DOHH2 (cell line): ENCODE measurements around the gene LMO2.
"Not testable (repeated sequence)": the region's sequence is repeated elsewhere in the genome, so short reads cannot be mapped to it uniquely, and the experiment has no call there.

Experiments
- H3F3A ChIP-seq: fragments of 200-600 bp; sonication (generic), shearing (Covaris generic); 2 replicates; pipeline ENCODE4 v1.6.0; 2016; ENCODE audit warnings: antibody characterized with exemption, mild to moderate bottlenecking; ENCODE audit not compliant: control insufficient read depth, insufficient read depth
- H3K27ac ChIP-seq: fragments of 200-600 bp; sonication (generic); 2 replicates; pipeline ENCODE4 v1.5.1; 2014; ENCODE audit warnings: low read depth, mild to moderate bottlenecking, low read length, moderate library complexity
- H3K27me3 ChIP-seq: fragments of 200-600 bp; sonication (generic); 2 replicates; pipeline ENCODE4 v1.6.1; 2014; ENCODE audit warnings: mild to moderate bottlenecking, low read length, mixed read lengths; ENCODE audit not compliant: control insufficient read depth
- H3K36me3 ChIP-seq: fragments of 200-600 bp; sonication (generic); 2 replicates; pipeline ENCODE4 v1.6.1; 2014; ENCODE audit warnings: mild to moderate bottlenecking, low read length, moderate library complexity, mixed read lengths; ENCODE audit not compliant: control insufficient read depth
- H3K4me1 ChIP-seq: fragments of 200-600 bp; sonication (generic); 2 replicates; pipeline ENCODE4 v1.6.1; 2014; ENCODE audit warnings: mild to moderate bottlenecking, low read length, mixed read lengths; ENCODE audit not compliant: control insufficient read depth
- H3K4me2 ChIP-seq: fragments of 200-600 bp; sonication (generic); 2 replicates; pipeline ENCODE4 v1.6.0; 2014; ENCODE audit warnings: mild to moderate bottlenecking, low read length, moderate library complexity
- H3K4me3 ChIP-seq: fragments of 200-600 bp; sonication (generic); 2 replicates; pipeline ENCODE4 v1.5.1; 2014; ENCODE audit warnings: mild to moderate bottlenecking, low read length, mixed read lengths
- H3K79me2 ChIP-seq: fragments of 200-600 bp; sonication (generic); 2 replicates; pipeline ENCODE4 v1.6.1; 2014; ENCODE audit warnings: mild to moderate bottlenecking, low read length, mixed read lengths; ENCODE audit not compliant: control insufficient read depth
- H3K9me2 ChIP-seq: fragments of 200-600 bp; sonication (generic); replicated peaks from 2 replicates; pipeline ENCODE4 v1.6.1; 2014; ENCODE audit warnings: mild to moderate bottlenecking, low read length, mixed read lengths; ENCODE audit not compliant: control insufficient read depth
- H3K9me3 ChIP-seq: fragments of 200-600 bp; sonication (generic); 2 replicates; pipeline ENCODE4 v1.6.1; 2014; ENCODE audit warnings: antibody characterized with exemption, low read length, mixed read lengths; ENCODE audit not compliant: control insufficient read depth, insufficient read depth
- H4K20me1 ChIP-seq: fragments of 200-600 bp; sonication (generic); 2 replicates; pipeline ENCODE4 v1.6.0; 2014; ENCODE audit warnings: low read depth, mild to moderate bottlenecking, antibody characterized with exemption, low read length, moderate library complexity; ENCODE audit not compliant: control insufficient read depth, insufficient read depth
- CTCF ChIP-seq: fragments of 200-600 bp; sonication (generic); IDR thresholded peaks from one replicate; pipeline ENCODE4 v1.5.1; 2014; ENCODE audit warnings: antibody characterized with exemption, mild to moderate bottlenecking, low read depth, low read length; ENCODE audit not compliant: poor library complexity, severe bottlenecking
- EZH2phosphoT487 ChIP-seq: fragments of 200-600 bp; sonication (generic); IDR thresholded peaks from 2 replicates; pipeline ENCODE4 v1.6.1; 2017; ENCODE audit warnings: borderline replicate concordance, mild to moderate bottlenecking, antibody characterized with exemption, low read length, moderate library complexity, mixed read lengths

Gene LMO2

DNA sequence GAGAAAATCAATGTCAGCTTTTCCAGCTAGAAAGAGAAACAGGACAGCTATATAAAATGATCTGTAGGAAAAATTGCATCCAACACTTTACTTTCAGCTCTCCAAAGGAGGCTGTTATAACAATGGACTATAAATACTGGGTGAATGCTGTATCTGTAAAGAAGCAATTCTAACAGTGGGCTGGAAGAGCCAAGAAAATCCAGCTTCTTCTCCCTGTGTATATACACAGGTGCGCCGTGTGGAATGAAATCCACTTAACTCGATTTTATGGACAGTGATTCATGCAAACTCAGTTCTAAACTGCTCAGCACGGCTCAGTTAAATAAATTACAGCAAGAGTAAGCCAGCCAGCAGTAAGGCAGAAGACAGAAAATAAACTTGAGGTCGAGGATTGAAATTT, 32.5 kb upstream of the LMO2 start:
- TF ChIP-seq CTCF (no peak), EZH2phosphoT487 (no peak)
- Histone ChIP-seq H3K4me1 (peaks cover 53% of the 10 kb centered on the region), H3K27me3 (no peaks in the 10 kb centered on the region), H3K36me3 (no peaks in the 10 kb centered on the region), H3K9me2 (no peaks in the 10 kb centered on the region), H3K79me2 (no peaks in the 10 kb centered on the region), H4K20me1 (no peaks in the 10 kb centered on the region), H3K27ac (no peak overlapping the region), H3K4me3 (no peak overlapping the region), H3K4me2 (no peak overlapping the region), H3F3A (peaks cover 6% of the 10 kb centered on the region), H3K9me3 (no peaks in the 10 kb centered on the region)

- no peaks in the 10 kb centered on the region for H3K27me3 ChIP-seq
- no peaks in the 10 kb centered on the region for H3K9me2 ChIP-seq
- H3K79me2 ChIP-seq = no peaks in the 10 kb centered on the region
- H3K36me3 ChIP-seq = no peaks in the 10 kb centered on the region
- H3K9me3 ChIP-seq = no peaks in the 10 kb centered on the region
- H3K27ac ChIP-seq = no peak overlapping the region
- peaks cover 6% of the 10 kb centered on the region for H3F3A ChIP-seq
- H3K4me1 ChIP-seq = peaks cover 56% of the 10 kb centered on the region
- no peaks in the 10 kb centered on the region for H4K20me1 ChIP-seq
- no peak for TF ChIP-seq CTCF
- no peak for TF ChIP-seq EZH2phosphoT487
- H3K4me3 ChIP-seq = no peak overlapping the region
- no peak overlapping the region for H3K4me2 ChIP-seq
Measured at GRCh38 chr11:33923626-33924025, 31.8 kb upstream of the LMO2 start.

DNA sequence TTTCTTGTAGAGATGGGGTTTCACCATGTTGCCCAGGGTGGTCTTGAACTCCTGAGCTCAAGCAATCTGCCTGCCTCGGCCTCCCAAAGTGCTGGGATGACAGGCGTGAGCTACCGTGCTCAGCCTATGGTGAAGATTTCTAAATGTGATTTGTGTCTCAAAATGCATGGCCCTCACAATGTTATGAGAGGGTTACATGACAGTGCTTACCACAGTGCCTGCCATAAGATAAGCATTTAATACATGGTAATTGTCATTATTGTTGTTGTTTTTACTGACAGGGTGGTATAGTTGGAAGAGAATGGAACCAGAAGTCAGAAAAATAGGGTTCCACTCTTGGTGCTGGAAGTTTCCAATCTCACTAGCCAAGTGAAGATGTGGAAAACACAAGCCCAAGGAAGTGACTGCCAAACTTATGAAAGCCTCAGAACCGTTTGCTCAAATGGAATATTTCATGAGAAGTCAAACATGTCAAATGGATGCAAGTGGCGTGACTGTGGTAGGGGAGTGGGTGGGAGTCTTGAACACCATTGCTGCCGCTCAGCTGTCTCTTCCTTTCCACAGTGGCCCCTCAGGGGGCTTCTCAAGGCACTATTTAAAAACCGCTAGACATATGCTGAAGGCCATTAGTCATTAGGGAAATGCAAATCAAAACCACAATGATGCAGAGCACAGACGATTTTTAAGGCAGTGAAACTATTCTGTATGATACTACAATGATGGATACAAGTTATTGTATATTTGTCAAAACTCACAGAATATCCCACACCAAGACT, 29.1 kb upstream of the LMO2 start:
- H3K4me2 ChIP-seq = peak overlapping the region; percentile 82

GRCh38 chr11:33919645-33920044, 27.8 kb upstream of the LMO2 start:
- no peaks in the 10 kb centered on the region for H3K27me3 ChIP-seq
- no peaks in the 10 kb centered on the region for H3K9me2 ChIP-seq
- peaks cover 59% of the 10 kb centered on the region for H3K4me1 ChIP-seq
- H3K4me2 ChIP-seq = peak overlapping the region; percentile 82
- no peaks in the 10 kb centered on the region for H3K79me2 ChIP-seq
- H4K20me1 ChIP-seq = no peaks in the 10 kb centered on the region
- peak overlapping the region; percentile 91 for H3K27ac ChIP-seq
- TF ChIP-seq EZH2phosphoT487 (no peak), CTCF (no peak)
- H3K4me3 ChIP-seq = peak overlapping the region; percentile 25
- H3F3A ChIP-seq = peaks cover 6% of the 10 kb centered on the region
- H3K36me3 ChIP-seq = no peaks in the 10 kb centered on the region
- peaks cover 4% of the 10 kb centered on the region; the same call in 1 of the 2 replicates for H3K9me3 ChIP-seq

More for the DNA sequence above, 29.1 kb upstream of the LMO2 start:
- Histone ChIP-seq H4K20me1 (no peaks in the 10 kb centered on the region), H3K9me3 (peaks cover 4% of the 10 kb centered on the region; the same call in 1 of the 2 replicates), H3F3A (peaks cover 6% of the 10 kb centered on the region), H3K9me2 (no peaks in the 10 kb centered on the region), H3K4me1 (peaks cover 59% of the 10 kb centered on the region), H3K79me2 (no peaks in the 10 kb centered on the region), H3K27me3 (no peaks in the 10 kb centered on the region), H3K4me3 (peak overlapping the region; percentile 64), H3K36me3 (no peaks in the 10 kb centered on the region), H3K27ac (peak overlapping the region; percentile 91)
- no peak for TF ChIP-seq EZH2phosphoT487

GRCh38 chr11:33917402-33917801, 25.5 kb upstream of the LMO2 start:
- not testable (repeated sequence) for H3K27ac ChIP-seq, H3K4me3 ChIP-seq, H3K4me2 ChIP-seq, H3K27me3 ChIP-seq, H4K20me1 ChIP-seq, H3K9me3 ChIP-seq, H3K36me3 ChIP-seq, H3K79me2 ChIP-seq, H3K9me2 ChIP-seq
- peaks cover 45% of the 10 kb centered on the region for H3K4me1 ChIP-seq
- H3F3A ChIP-seq = peaks cover 11% of the 10 kb centered on the region
